WTC11 (cell line): ENCODE data around the gene ATP6V0E1. TPM values are rescaled to one million over a fixed set of nuclear protein-coding genes. Genes with fewer than 3 reads are reported as not detected.

Source experiments
- ATAC-seq: fragments of 200-7000 bp; cut with Tn5 transposase; 2 replicates; pipeline ENCODE4 v1.10.0; 2021; ENCODE audit warnings: mild to moderate bottlenecking, moderate library complexity
- CTCF ChIA-PET: fragments of 300-600 bp; sonication (Branson Sonifier 250); formaldehyde crosslinking; loops from one replicate; lab custom pipeline; 2021; ENCODE audit warnings: antibody characterized with exemption; lab: Charles Lee
- POLR2A ChIA-PET: fragments of 350-600 bp; sonication (Branson Sonifier 250); formaldehyde crosslinking; loops from one replicate; lab custom pipeline; 2021; ENCODE audit warnings: antibody characterized with exemption; lab: Charles Lee
- DNase-seq: peaks from one replicate; pipeline ENCODE4 v3.0.0; 2021; ENCODE audit warnings: low spot score
- H3K27ac Mint-ChIP-seq: 2 replicates; pipeline ENCODE4 v1.8.0; 2021; ENCODE audit warnings: mixed read lengths
- H3K27me3 Mint-ChIP-seq: 2 replicates; pipeline ENCODE4 v1.8.0; 2021; ENCODE audit warnings: low read depth, mild to moderate bottlenecking, moderate library complexity, mixed read lengths
- H3K36me3 Mint-ChIP-seq: 2 replicates; pipeline ENCODE4 v1.8.0; 2021; ENCODE audit warnings: mixed read lengths
- H3K4me1 Mint-ChIP-seq: 2 replicates; pipeline ENCODE4 v1.8.0; 2022; ENCODE audit warnings: mixed read lengths
- H3K4me3 Mint-ChIP-seq: 2 replicates; pipeline ENCODE4 v1.8.0; 2021; ENCODE audit warnings: mild to moderate bottlenecking, moderate library complexity, mixed read lengths
- H3K9me3 Mint-ChIP-seq: 2 replicates; pipeline ENCODE4 v1.8.0; 2021; ENCODE audit warnings: mixed read lengths
- E2F5 ChIP-seq: sonication (generic); formaldehyde crosslinking; IDR thresholded peaks from 2 replicates; pipeline ENCODE4 v1.8.1; 2022; ENCODE audit warnings: mild to moderate bottlenecking, moderate library complexity, missing genetic modification reagents
- ELF4 ChIP-seq: sonication (generic); formaldehyde crosslinking; IDR thresholded peaks from 2 replicates; pipeline ENCODE4 v1.8.1; 2022; ENCODE audit warnings: low read depth, mild to moderate bottlenecking, moderate library complexity, missing genetic modification reagents
- EMX1 ChIP-seq: fragments of 250-450 bp; sonication (Bioruptor Pico); IDR thresholded peaks from 2 replicates; pipeline ENCODE4 v1.8.0; 2021; ENCODE audit warnings: mild to moderate bottlenecking
- ERG ChIP-seq: fragments of 250-450 bp; sonication (Bioruptor Pico); IDR thresholded peaks from 2 replicates; pipeline ENCODE4 v1.8.0; 2021; ENCODE audit warnings: mild to moderate bottlenecking
- FOXP1 ChIP-seq: sonication (generic); formaldehyde crosslinking; IDR thresholded peaks from 2 replicates; pipeline ENCODE4 v1.8.0; 2022; ENCODE audit warnings: missing genetic modification reagents, mild to moderate bottlenecking, moderate library complexity, borderline replicate concordance
- HMGA2 ChIP-seq: fragments of 250-450 bp; sonication (Bioruptor Pico); IDR thresholded peaks from 2 replicates; pipeline ENCODE4 v1.4.0; 2021; ENCODE audit warnings: mild to moderate bottlenecking, moderate library complexity
- HMGXB4 ChIP-seq: sonication (generic); formaldehyde crosslinking; IDR thresholded peaks from 2 replicates; pipeline ENCODE4 v1.8.1; 2023; ENCODE audit warnings: mild to moderate bottlenecking, moderate library complexity, missing genetic modification reagents
- JUN ChIP-seq: sonication (generic); formaldehyde crosslinking; IDR thresholded peaks from 2 replicates; pipeline ENCODE4 v1.8.0; 2023; ENCODE audit warnings: mild to moderate bottlenecking, missing genetic modification reagents
- NFATC4 ChIP-seq: fragments of 250-450 bp; sonication (Bioruptor Pico); IDR thresholded peaks from 2 replicates; pipeline ENCODE4 v1.9.0; 2021; ENCODE audit warnings: mild to moderate bottlenecking
- NFE2L1 ChIP-seq: sonication (generic); formaldehyde crosslinking; IDR thresholded peaks from 2 replicates; pipeline ENCODE4 v1.8.1; 2023; ENCODE audit warnings: missing genetic modification reagents
- NR3C1 ChIP-seq: sonication (generic); formaldehyde crosslinking; conservative IDR thresholded peaks from 2 replicates; pipeline ENCODE4 v1.8.1; 2023; ENCODE audit warnings: low read depth, mild to moderate bottlenecking, missing genetic modification reagents
- SMAD4 ChIP-seq: sonication (generic); formaldehyde crosslinking; IDR thresholded peaks from 2 replicates; pipeline ENCODE4 v1.8.0; 2022; ENCODE audit warnings: mild to moderate bottlenecking, missing genetic modification reagents
- STAT6 ChIP-seq: sonication (generic); formaldehyde crosslinking; conservative IDR thresholded peaks from 2 replicates; pipeline ENCODE4 v1.8.1; 2023; ENCODE audit warnings: mild to moderate bottlenecking, low read depth, missing genetic modification reagents, moderate library complexity
- ZNF219 ChIP-seq: sonication (generic); formaldehyde crosslinking; IDR thresholded peaks from 2 replicates; pipeline ENCODE4 v1.8.0; 2023; ENCODE audit warnings: missing genetic modification reagents, mild to moderate bottlenecking, borderline replicate concordance
- ZNF396 ChIP-seq: fragments of 250-450 bp; sonication (Bioruptor Pico); IDR thresholded peaks from 2 replicates; pipeline ENCODE4 v1.8.0; 2021; ENCODE audit warnings: mild to moderate bottlenecking, moderate library complexity, borderline replicate concordance
- ZNF532 ChIP-seq: fragments of 250-450 bp; sonication (Bioruptor Pico); IDR thresholded peaks from 2 replicates; pipeline ENCODE4 v1.9.0; 2021; ENCODE audit warnings: mild to moderate bottlenecking, borderline replicate concordance
- total RNA-seq: library from RNA; stranded (reverse); gene quantifications from 3 replicates; pipeline ENCODE4 v1.2.3, GENCODE V29; 2021
- TF ChIP-seq, protein P1 (sequence below): fragments of 200-600 bp; IDR thresholded peaks from 2 replicates; pipeline ENCODE4 v1.8.0; 2022; ENCODE audit warnings: antibody characterized with exemption
- TF ChIP-seq, protein P2 (sequence below): sonication (generic); formaldehyde crosslinking; IDR thresholded peaks from 2 replicates; pipeline ENCODE4 v1.8.1; 2023; ENCODE audit warnings: mild to moderate bottlenecking, missing genetic modification reagents, moderate library complexity

Gene ATP6V0E1
- total RNA-seq, 1 experiment from 2014 or later: 80.9 TPM

DNA sequence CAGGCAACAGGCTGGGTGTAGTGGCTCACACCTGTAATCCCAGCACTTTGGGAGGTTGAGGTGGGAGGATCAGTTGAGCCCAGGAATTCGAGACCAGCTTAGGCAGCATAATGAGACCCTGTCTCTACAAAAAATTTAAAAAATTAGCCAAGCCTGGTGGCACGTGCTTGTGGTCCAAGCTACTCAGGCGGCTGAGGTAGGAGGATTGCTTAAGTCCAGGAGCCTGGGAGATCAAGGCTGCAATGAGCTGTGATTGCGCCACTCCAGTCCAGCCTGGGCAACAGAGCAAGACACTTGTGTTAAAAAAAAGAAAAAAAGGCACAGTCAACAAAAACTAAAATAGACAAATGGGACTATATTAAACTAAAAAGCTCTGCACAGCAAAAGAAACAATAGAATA is 29.3 kb downstream of the ATP6V0E1 start:
- Mint-ChIP-seq H3K4me1 (peaks cover 26% of the 10 kb centered on the region), H3K9me3 (no peaks in the 10 kb centered on the region), H3K4me3 (no peak overlapping the region), H3K36me3 (peaks cover under 1% of the 10 kb centered on the region; the same call in 1 of the 2 replicates), H3K27ac (no peak overlapping the region), H3K27me3 (no peaks in the 10 kb centered on the region)
- no peak for ATAC-seq
- DNase-seq: no peak
- ChIA-PET POLR2A (no interaction called here), CTCF (interaction anchor here (1.0 to 1.1 kb wide), 2 partner anchors 132 to 241 kb away, joined by 3 to 4 read pairs; partner anchors contain the start of gene BNIP1)
- no peak for TF ChIP-seq ELF4 (CRISPR knock-in tag)
- TF ChIP-seq, protein P1, sequence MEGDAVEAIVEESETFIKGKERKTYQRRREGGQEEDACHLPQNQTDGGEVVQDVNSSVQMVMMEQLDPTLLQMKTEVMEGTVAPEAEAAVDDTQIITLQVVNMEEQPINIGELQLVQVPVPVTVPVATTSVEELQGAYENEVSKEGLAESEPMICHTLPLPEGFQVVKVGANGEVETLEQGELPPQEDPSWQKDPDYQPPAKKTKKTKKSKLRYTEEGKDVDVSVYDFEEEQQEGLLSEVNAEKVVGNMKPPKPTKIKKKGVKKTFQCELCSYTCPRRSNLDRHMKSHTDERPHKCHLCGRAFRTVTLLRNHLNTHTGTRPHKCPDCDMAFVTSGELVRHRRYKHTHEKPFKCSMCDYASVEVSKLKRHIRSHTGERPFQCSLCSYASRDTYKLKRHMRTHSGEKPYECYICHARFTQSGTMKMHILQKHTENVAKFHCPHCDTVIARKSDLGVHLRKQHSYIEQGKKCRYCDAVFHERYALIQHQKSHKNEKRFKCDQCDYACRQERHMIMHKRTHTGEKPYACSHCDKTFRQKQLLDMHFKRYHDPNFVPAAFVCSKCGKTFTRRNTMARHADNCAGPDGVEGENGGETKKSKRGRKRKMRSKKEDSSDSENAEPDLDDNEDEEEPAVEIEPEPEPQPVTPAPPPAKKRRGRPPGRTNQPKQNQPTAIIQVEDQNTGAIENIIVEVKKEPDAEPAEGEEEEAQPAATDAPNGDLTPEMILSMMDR: no peak
- no peak for TF ChIP-seq ZNF396 (CRISPR knock-in tag)
- TF ChIP-seq SMAD4 (CRISPR knock-in tag): no peak
- no peak for TF ChIP-seq FOXP1 (CRISPR knock-in tag)
- no peak for TF ChIP-seq STAT6 (CRISPR knock-in tag)
- no peak for TF ChIP-seq EMX1 (CRISPR knock-in tag)
- TF ChIP-seq NR3C1: no peak
- no peak for TF ChIP-seq ZNF219 (CRISPR knock-in tag)
- TF ChIP-seq HMGA2 (CRISPR knock-in tag): no peak
- TF ChIP-seq, protein P2, sequence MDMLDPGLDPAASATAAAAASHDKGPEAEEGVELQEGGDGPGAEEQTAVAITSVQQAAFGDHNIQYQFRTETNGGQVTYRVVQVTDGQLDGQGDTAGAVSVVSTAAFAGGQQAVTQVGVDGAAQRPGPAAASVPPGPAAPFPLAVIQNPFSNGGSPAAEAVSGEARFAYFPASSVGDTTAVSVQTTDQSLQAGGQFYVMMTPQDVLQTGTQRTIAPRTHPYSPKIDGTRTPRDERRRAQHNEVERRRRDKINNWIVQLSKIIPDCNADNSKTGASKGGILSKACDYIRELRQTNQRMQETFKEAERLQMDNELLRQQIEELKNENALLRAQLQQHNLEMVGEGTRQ (CRISPR knock-in tag): no peak
- no peak for TF ChIP-seq E2F5 (CRISPR knock-in tag)
- no peak for TF ChIP-seq JUN (CRISPR knock-in tag)
- no peak for TF ChIP-seq ERG (CRISPR knock-in tag)
- TF ChIP-seq HMGXB4 (CRISPR knock-in tag): no peak
- TF ChIP-seq ZNF532 (CRISPR knock-in tag): no peak
- no peak for TF ChIP-seq NFE2L1 (CRISPR knock-in tag)
- TF ChIP-seq NFATC4 (CRISPR knock-in tag): no peak
